H9 (cell line): ENCODE data around the gene KLHL12. TPM values are rescaled to one million over a fixed set of nuclear protein-coding genes. Genes with fewer than 3 reads are reported as not detected.

Experiments
- DNase-seq: peaks from one replicate; pipeline ENCODE4 v3.0.0-alpha.2; 2017
- H2AFZ ChIP-seq: one replicate; pipeline ENCODE4 v1.6.1; 2013; ENCODE audit warnings: mild to moderate bottlenecking, low read length, control low read depth, moderate library complexity
- H2AK5ac ChIP-seq: 2 replicates; pipeline ENCODE4 v1.6.1; 2013; ENCODE audit warnings: low read length, control low read depth, mixed read lengths; ENCODE audit not compliant: insufficient read length
- H2BK120ac ChIP-seq: one replicate; pipeline ENCODE4 v1.6.1; 2013; ENCODE audit warnings: low read depth, mild to moderate bottlenecking, low read length, control low read depth, inconsistent platforms; ENCODE audit not compliant: poor library complexity, severe bottlenecking
- H2BK12ac ChIP-seq: 2 replicates; pipeline ENCODE4 v1.6.1; 2013; ENCODE audit warnings: low read length, control low read depth, mixed read lengths, low read depth; ENCODE audit not compliant: insufficient read length
- H2BK15ac ChIP-seq: 2 replicates; pipeline ENCODE4 v1.6.1; 2013; ENCODE audit warnings: low read depth, low read length, control low read depth
- H2BK20ac ChIP-seq: one replicate; pipeline ENCODE4 v1.6.1; 2013; ENCODE audit warnings: low read depth, mild to moderate bottlenecking, low read length, control low read depth, inconsistent platforms; ENCODE audit not compliant: poor library complexity, severe bottlenecking
- H2BK5ac ChIP-seq: 2 replicates; pipeline ENCODE4 v1.6.1; 2013; ENCODE audit warnings: low read length, control low read depth, mixed read lengths; ENCODE audit not compliant: insufficient read length
- H3K14ac ChIP-seq: 2 replicates; pipeline ENCODE4 v1.6.1; 2013; ENCODE audit warnings: low read length, control low read depth; ENCODE audit not compliant: insufficient read depth
- H3K18ac ChIP-seq: 2 replicates; pipeline ENCODE4 v1.6.1; 2013; ENCODE audit warnings: low read depth, mild to moderate bottlenecking, mixed read lengths, low read length, control low read depth; ENCODE audit not compliant: insufficient read length
- H3K23ac ChIP-seq: 2 replicates; pipeline ENCODE4 v1.6.1; 2013; ENCODE audit warnings: low read length, control low read depth, mixed read lengths, low read depth; ENCODE audit not compliant: insufficient read length
- H3K23me2 ChIP-seq: 2 replicates; pipeline ENCODE4 v1.6.1; 2013; ENCODE audit warnings: low read depth, mild to moderate bottlenecking, mixed read lengths, low read length, control low read depth; ENCODE audit not compliant: insufficient read length, poor library complexity, severe bottlenecking
- H3K27ac ChIP-seq: 2 replicates; pipeline ENCODE4 v1.5.1; 2013; ENCODE audit warnings: low read length, control low read depth, mixed read lengths, low read depth; ENCODE audit not compliant: insufficient read length
- H3K27me3 ChIP-seq: 2 replicates; pipeline ENCODE4 v1.6.1; 2013; ENCODE audit warnings: low read length, control low read depth, inconsistent platforms; ENCODE audit not compliant: insufficient read depth
- H3K4ac ChIP-seq: 2 replicates; pipeline ENCODE4 v1.6.1; 2013; ENCODE audit warnings: low read depth, mild to moderate bottlenecking, control low read depth, inconsistent platforms, low read length, moderate library complexity
- H3K4me1 ChIP-seq: 2 replicates; pipeline ENCODE4 v1.6.1; 2013; ENCODE audit warnings: low read length, control low read depth, inconsistent platforms; ENCODE audit not compliant: insufficient read depth
- H3K4me2 ChIP-seq: 2 replicates; pipeline ENCODE4 v1.6.1; 2013; ENCODE audit warnings: low read length, control low read depth, mixed read lengths; ENCODE audit not compliant: insufficient read length, insufficient read depth
- H3K56ac ChIP-seq: 2 replicates; pipeline ENCODE4 v1.6.1; 2013; ENCODE audit warnings: low read depth, mild to moderate bottlenecking, mixed read lengths, low read length, control low read depth; ENCODE audit not compliant: insufficient read length
- H3K79me1 ChIP-seq: 2 replicates; pipeline ENCODE4 v1.6.1; 2013; ENCODE audit warnings: low read depth, mild to moderate bottlenecking, moderate library complexity, low read length, control low read depth, inconsistent platforms; ENCODE audit not compliant: insufficient read depth, poor library complexity, severe bottlenecking
- H3K79me2 ChIP-seq: 2 replicates; pipeline ENCODE4 v1.6.1; 2013; ENCODE audit warnings: low read length, control low read depth, inconsistent platforms; ENCODE audit not compliant: insufficient read depth
- H3K9ac ChIP-seq: 2 replicates; pipeline ENCODE4 v1.6.1; 2013; ENCODE audit warnings: low read length, control low read depth, mixed read lengths; ENCODE audit not compliant: insufficient read length; ENCODE audit errors: extremely low read depth
- H3K9me3 ChIP-seq: one replicate; pipeline ENCODE4 v1.6.1; 2013; ENCODE audit warnings: low read depth, low read length, inconsistent platforms; ENCODE audit not compliant: control insufficient read depth
- H3T11ph ChIP-seq: one replicate; pipeline ENCODE4 v1.6.1; 2013; ENCODE audit warnings: mild to moderate bottlenecking, low read length, control low read depth, inconsistent platforms
- H4K20me1 ChIP-seq: one replicate; pipeline ENCODE4 v1.6.1; 2013; ENCODE audit not compliant: control insufficient read depth, insufficient read length, insufficient read depth
- H4K5ac ChIP-seq: 2 replicates; pipeline ENCODE4 v1.6.1; 2013; ENCODE audit warnings: low read depth, mild to moderate bottlenecking, mixed read lengths, low read length, control low read depth; ENCODE audit not compliant: insufficient read length
- H4K8ac ChIP-seq: replicated peaks from 2 replicates; pipeline ENCODE4 v1.6.1; 2013; ENCODE audit warnings: low read length, control low read depth, mixed read lengths, low read depth; ENCODE audit not compliant: insufficient read length
- H4K91ac ChIP-seq: 2 replicates; pipeline ENCODE4 v1.6.1; 2013; ENCODE audit warnings: low read depth, mild to moderate bottlenecking, moderate library complexity, mixed read lengths, low read length, control low read depth; ENCODE audit not compliant: insufficient read length
- H3K27ac Mint-ChIP-seq, 3 experiments: 2 replicates in 2 of 3; 3 replicates in 1 of 3; pipeline ENCODE4 v1.8.0; 2020 to 2021; ENCODE audit warnings: mixed read lengths in 3 of 3, mild to moderate bottlenecking in 1 of 3, moderate library complexity in 1 of 3
- H3K27me3 Mint-ChIP-seq: 2 replicates; pipeline ENCODE4 v1.8.0; 2021; ENCODE audit warnings: low read depth, mild to moderate bottlenecking, moderate library complexity, mixed read lengths
- H3K36me3 Mint-ChIP-seq, 3 experiments: 2 replicates in 2 of 3; 3 replicates in 1 of 3; pipeline ENCODE4 v1.8.0; 2020 to 2021; ENCODE audit warnings: low read depth in 3 of 3, mixed read lengths in 3 of 3; ENCODE audit not compliant: insufficient read depth in 1 of 3
- H3K4me1 Mint-ChIP-seq, 2 experiments: 2 replicates each; pipeline ENCODE4 v1.8.0; 2020; ENCODE audit warnings: mixed read lengths in 2 of 2
- H3K4me3 Mint-ChIP-seq, 2 experiments: 2 replicates in 1 of 2; 3 replicates in 1 of 2; pipeline ENCODE4 v1.8.0; 2020 to 2021; ENCODE audit warnings: mild to moderate bottlenecking in 2 of 2, mixed read lengths in 2 of 2, moderate library complexity in 1 of 2
- H3K9me3 Mint-ChIP-seq, 2 experiments: 2 replicates in 1 of 2; 3 replicates in 1 of 2; pipeline ENCODE4 v1.8.0; 2020; ENCODE audit warnings: mild to moderate bottlenecking in 2 of 2, mixed read lengths in 2 of 2, moderate library complexity in 1 of 2
- WGBS: extraction: QIAGEN DNeasy Blood & Tissue Kit; methylation state at CpG from one replicate; pipeline ENCODE4 v1.1.7; 2013; ENCODE audit warnings: missing lambda C conversion rate, low lambda C conversion rate, mixed read lengths; ENCODE audit not compliant: insufficient read length; ENCODE audit errors: extremely low coverage; 5-methylcytosine and 5-hydroxymethylcytosine counted together
- total RNA-seq: library from RNA; stranded (reverse); gene quantifications from 2 replicates; pipeline ENCODE4 v1.2.1, GENCODE V29; 2021
- TF ChIP-seq, protein P1 (sequence below): fragments of 200-600 bp; sonication (generic); conservative IDR thresholded peaks from 3 replicates; pipeline ENCODE4 v1.8.0; 2021; ENCODE audit warnings: antibody characterized with exemption, mild to moderate bottlenecking

Gene KLHL12
- total RNA-seq, 1 experiment from 2014 or later: 38.4 TPM

- Histone ChIP-seq H3K27ac (no peak overlapping the region), H3K4me2 (no peak overlapping the region), H3K18ac (no peak overlapping the region), H3K23ac (no peak overlapping the region), H2BK120ac (no peak overlapping the region), H2AFZ (no peak overlapping the region), H4K8ac (no peak overlapping the region), H3K4me1 (no peaks in the 10 kb centered on the region), H2BK12ac (no peak overlapping the region), H3K27me3 (no peaks in the 10 kb centered on the region), H3K23me2 (no peaks in the 10 kb centered on the region), H2BK5ac (no peak overlapping the region), H3K4ac (no peak overlapping the region), H2BK20ac (no peak overlapping the region), H3K56ac (no peak overlapping the region), H3K79me2 (peaks cover 7% of the 10 kb centered on the region; the same call in 1 of the 2 replicates), H2BK15ac (no peak overlapping the region), H3K9ac (no peak overlapping the region), H3K9me3 (no peaks in the 10 kb centered on the region), H3K14ac (no peak overlapping the region), H4K5ac (no peak overlapping the region), H4K20me1 (no peaks in the 10 kb centered on the region), H3K79me1 (peaks cover 10% of the 10 kb centered on the region), H4K91ac (no peak overlapping the region), H2AK5ac (no peak overlapping the region), H3T11ph (no peak overlapping the region)
- no peaks in the 10 kb centered on the region for H3K27me3 Mint-ChIP-seq
- TF ChIP-seq, protein P1, sequence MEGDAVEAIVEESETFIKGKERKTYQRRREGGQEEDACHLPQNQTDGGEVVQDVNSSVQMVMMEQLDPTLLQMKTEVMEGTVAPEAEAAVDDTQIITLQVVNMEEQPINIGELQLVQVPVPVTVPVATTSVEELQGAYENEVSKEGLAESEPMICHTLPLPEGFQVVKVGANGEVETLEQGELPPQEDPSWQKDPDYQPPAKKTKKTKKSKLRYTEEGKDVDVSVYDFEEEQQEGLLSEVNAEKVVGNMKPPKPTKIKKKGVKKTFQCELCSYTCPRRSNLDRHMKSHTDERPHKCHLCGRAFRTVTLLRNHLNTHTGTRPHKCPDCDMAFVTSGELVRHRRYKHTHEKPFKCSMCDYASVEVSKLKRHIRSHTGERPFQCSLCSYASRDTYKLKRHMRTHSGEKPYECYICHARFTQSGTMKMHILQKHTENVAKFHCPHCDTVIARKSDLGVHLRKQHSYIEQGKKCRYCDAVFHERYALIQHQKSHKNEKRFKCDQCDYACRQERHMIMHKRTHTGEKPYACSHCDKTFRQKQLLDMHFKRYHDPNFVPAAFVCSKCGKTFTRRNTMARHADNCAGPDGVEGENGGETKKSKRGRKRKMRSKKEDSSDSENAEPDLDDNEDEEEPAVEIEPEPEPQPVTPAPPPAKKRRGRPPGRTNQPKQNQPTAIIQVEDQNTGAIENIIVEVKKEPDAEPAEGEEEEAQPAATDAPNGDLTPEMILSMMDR: no peak
- no peaks in the 10 kb centered on the region for H3K9me3 Mint-ChIP-seq
- peaks cover 2 to 3% of the 10 kb centered on the region in 2 experiments; a peak in 3 of 4 replicates for H3K4me1 Mint-ChIP-seq
- peaks cover 15 to 39% (median 29%) of the 10 kb centered on the region in 3 experiments; a peak in 6 of 7 replicates for H3K36me3 Mint-ChIP-seq
- no CpG with 5 or more reads among the region's 2 CpGs for WGBS
- no peak for DNase-seq
- no peak overlapping the region for H3K27ac Mint-ChIP-seq
- H3K4me3 Mint-ChIP-seq: no peak overlapping the region
These were observed 24.4 kb upstream of the KLHL12 start for GRCh38 chr1:202951437-202951836.
